K562 (cell line): ENCODE data around the gene SERHL2. TPM values are rescaled to one million over a fixed set of nuclear protein-coding genes. Genes with fewer than 3 reads are reported as not detected.

Source experiments
- CBX5 ChIP-seq: IDR thresholded peaks from 2 replicates; pipeline ENCODE4 v1.6.1; 2014; ENCODE audit warnings: low read depth, borderline replicate concordance
- EP400 ChIP-seq: fragments of 450-650 bp; IDR thresholded peaks from 2 replicates; pipeline ENCODE4 v1.6.1; 2017; ENCODE audit warnings: antibody characterized with exemption, mild to moderate bottlenecking, moderate library complexity
- ETV1 ChIP-seq: fragments of 450-650 bp; conservative IDR thresholded peaks from 2 replicates; pipeline ENCODE4 v1.6.1; 2016; ENCODE audit warnings: missing genetic modification characterization, control low read depth, low read depth, missing compliant biosample characterization
- HOXB6 ChIP-seq: fragments of 250-450 bp; sonication (Bioruptor Pico); IDR thresholded peaks from 2 replicates; pipeline ENCODE4 v1.5.1; 2022; ENCODE audit warnings: mild to moderate bottlenecking, borderline replicate concordance
- KAT7 ChIP-seq: sonication (generic); formaldehyde crosslinking; IDR thresholded peaks from 2 replicates; pipeline ENCODE4 v1.8.0; 2022; ENCODE audit warnings: missing genetic modification reagents, mild to moderate bottlenecking, borderline replicate concordance
- L3MBTL2 ChIP-seq: fragments of 450-650 bp; IDR thresholded peaks from 2 replicates; pipeline ENCODE4 v1.6.1; 2016; ENCODE audit warnings: mild to moderate bottlenecking, moderate library complexity
- MAFF ChIP-seq: IDR thresholded peaks from 2 replicates; pipeline ENCODE4 v1.6.1; 2012; ENCODE audit warnings: low read length, improper control_type of control experiment
- MNT ChIP-seq, 2 experiments: fragments of 450-650 bp; conservative IDR thresholded peaks; 2 replicates each; pipeline ENCODE4 v1.6.1; 2017; ENCODE audit warnings: mild to moderate bottlenecking in 2 of 2, moderate library complexity in 2 of 2
- PCBP1 ChIP-seq: fragments of 200-400 bp; formaldehyde crosslinking; IDR thresholded peaks from 2 replicates; pipeline ENCODE4 v1.6.1; 2018; ENCODE audit warnings: mild to moderate bottlenecking, low read depth, low read length; ENCODE audit not compliant: poor library complexity, severe bottlenecking
- RBM25 ChIP-seq: fragments of 200-400 bp; formaldehyde crosslinking; IDR thresholded peaks from 2 replicates; pipeline ENCODE4 v1.6.1; 2018; ENCODE audit warnings: low read length, low read depth, moderate library complexity; ENCODE audit not compliant: severe bottlenecking
- ZBTB17 ChIP-seq: fragments of 450-650 bp; formaldehyde crosslinking; IDR thresholded peaks from 2 replicates; pipeline ENCODE4 v1.4.0; 2020; ENCODE audit warnings: mild to moderate bottlenecking
- ZNF282 ChIP-seq: sonication (generic); formaldehyde crosslinking; IDR thresholded peaks from 2 replicates; pipeline ENCODE4 v1.8.1; 2023; ENCODE audit warnings: missing genetic modification reagents
- ZNF778 ChIP-seq: fragments of 450-650 bp; formaldehyde crosslinking; IDR thresholded peaks from 2 replicates; pipeline ENCODE4 v1.4.0; 2020; ENCODE audit warnings: mild to moderate bottlenecking, moderate library complexity
- polyA plus RNA-seq, 8 experiments: library from polyadenylated mRNA; depleted of rRNA in 4 of 8; stranded (reverse) in 5 of 8; unstranded in 3 of 8; fragments of >200 nt; fragmentation: Nextera tagmentation in 2 of 8; fragmentation: Illumina TruSeq in 1 of 8; extraction: Ambion mirVana in 2 of 8; extraction: Trizol in 1 of 8; gene quantifications; 2 replicates each; pipeline versions ENCODE4 v1.2.1 to v1.2.3, GENCODE V29; 2011 to 2014; ENCODE audit warnings: inconsistent platforms in 1 of 8, missing spikeins in 1 of 8
- total RNA-seq, 7 experiments: library from RNA; depleted of rRNA in 6 of 7; stranded (reverse); fragments of >200 nt in 6 of 7; fragmentation: Illumina TruSeq in 2 of 7; extraction: Trizol in 2 of 7; gene quantifications; 2 replicates each; pipeline versions ENCODE4 v1.2.1 to v1.2.3, GENCODE V29; 2011 to 2021; ENCODE audit warnings: low replicate concordance in 1 of 7
- TF ChIP-seq, protein P1 (sequence below), 2 experiments: IDR thresholded peaks; 2 replicates each; pipeline ENCODE4 v1.6.1; 2011; ENCODE audit warnings: borderline replicate concordance in 1 of 2, control low read depth in 1 of 2, low read depth in 1 of 2, low read length in 1 of 2, mild to moderate bottlenecking in 1 of 2, mixed read lengths in 1 of 2, moderate library complexity in 1 of 2; ENCODE audit not compliant: insufficient read depth in 1 of 2, insufficient read length in 1 of 2, poor library complexity in 1 of 2, severe bottlenecking in 1 of 2; ENCODE audit errors: extremely low read depth in 1 of 2
- TF ChIP-seq, protein P2 (sequence below): fragments of 450-650 bp; conservative IDR thresholded peaks from 2 replicates; pipeline ENCODE4 v1.6.1; 2016; ENCODE audit warnings: missing genetic modification characterization, low read depth, mild to moderate bottlenecking, control low read depth, missing compliant biosample characterization
- TF ChIP-seq, protein P3 (sequence below): IDR thresholded peaks from 2 replicates; pipeline ENCODE4 v1.6.1; 2011; ENCODE audit warnings: borderline replicate concordance, low read depth, mild to moderate bottlenecking, moderate library complexity, low read length; ENCODE audit not compliant: insufficient read depth, poor library complexity, severe bottlenecking
- TF ChIP-seq, protein P4 (sequence below), 3 experiments: IDR thresholded peaks in 2 of 3; conservative IDR thresholded peaks in 1 of 3; 2 replicates each; pipeline ENCODE4 v1.5.1; 2011 to 2012; ENCODE audit warnings: low read length in 3 of 3, mild to moderate bottlenecking in 3 of 3, control low read depth in 2 of 3, improper control_type of control experiment in 1 of 3, inconsistent platforms in 1 of 3, low read depth in 1 of 3, mixed read lengths in 1 of 3, moderate library complexity in 1 of 3; ENCODE audit not compliant: insufficient read depth in 2 of 3

Gene SERHL2
- total and polyA plus RNA-seq, 9 of the 15 experiments (the other 6 are each of a cell fraction or from before 2014, with no cell fraction given) = 19.9 to 62.6 (median 25.2) TPM

- TF ChIP-seq, protein P1, sequence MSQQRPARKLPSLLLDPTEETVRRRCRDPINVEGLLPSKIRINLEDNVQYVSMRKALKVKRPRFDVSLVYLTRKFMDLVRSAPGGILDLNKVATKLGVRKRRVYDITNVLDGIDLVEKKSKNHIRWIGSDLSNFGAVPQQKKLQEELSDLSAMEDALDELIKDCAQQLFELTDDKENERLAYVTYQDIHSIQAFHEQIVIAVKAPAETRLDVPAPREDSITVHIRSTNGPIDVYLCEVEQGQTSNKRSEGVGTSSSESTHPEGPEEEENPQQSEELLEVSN (IDR thresholded peaks at IDR 0.05; ENCODE audit: borderline replicate concordance in 1 of 2, extremely low read depth in 1 of 2, insufficient read depth in 1 of 2, insufficient read length in 1 of 2, low read depth in 1 of 2, low read length in 1 of 2, poor library complexity in 1 of 2, severe bottlenecking in 1 of 2) = peak in 1 of 2 experiments; percentile 51
- TF ChIP-seq, protein P2, sequence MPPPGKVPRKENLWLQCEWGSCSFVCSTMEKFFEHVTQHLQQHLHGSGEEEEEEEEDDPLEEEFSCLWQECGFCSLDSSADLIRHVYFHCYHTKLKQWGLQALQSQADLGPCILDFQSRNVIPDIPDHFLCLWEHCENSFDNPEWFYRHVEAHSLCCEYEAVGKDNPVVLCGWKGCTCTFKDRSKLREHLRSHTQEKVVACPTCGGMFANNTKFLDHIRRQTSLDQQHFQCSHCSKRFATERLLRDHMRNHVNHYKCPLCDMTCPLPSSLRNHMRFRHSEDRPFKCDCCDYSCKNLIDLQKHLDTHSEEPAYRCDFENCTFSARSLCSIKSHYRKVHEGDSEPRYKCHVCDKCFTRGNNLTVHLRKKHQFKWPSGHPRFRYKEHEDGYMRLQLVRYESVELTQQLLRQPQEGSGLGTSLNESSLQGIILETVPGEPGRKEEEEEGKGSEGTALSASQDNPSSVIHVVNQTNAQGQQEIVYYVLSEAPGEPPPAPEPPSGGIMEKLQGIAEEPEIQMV = peak; percentile 100
- TF ChIP-seq RBM25 (peak; percentile 37), MNT (conservative IDR thresholded peaks at IDR 0.05) (peak; percentile 3 to 15; a peak in 2 of 4 replicates), L3MBTL2 (peak; percentile 50; the same call in 1 of the 2 replicates), EP400 (peak; percentile 79; the same call in 1 of the 2 replicates), ZNF778 (no peak), MAFF (peak; percentile 36; the same call in 1 of the 2 replicates), KAT7 (CRISPR knock-in tag) (0 out of 2 replicates have a peak, but pooled peaks have one; percentile 69), PCBP1 (peak; percentile 53), CBX5 (no peak), ZNF282 (CRISPR knock-in tag) (no peak), HOXB6 (CRISPR knock-in tag) (no peak), ETV1 (tag) (peak; percentile 77), ZBTB17 (CRISPR knock-in tag) (peak; percentile 50; the same call in 1 of the 2 replicates)
- TF ChIP-seq, protein P3, sequence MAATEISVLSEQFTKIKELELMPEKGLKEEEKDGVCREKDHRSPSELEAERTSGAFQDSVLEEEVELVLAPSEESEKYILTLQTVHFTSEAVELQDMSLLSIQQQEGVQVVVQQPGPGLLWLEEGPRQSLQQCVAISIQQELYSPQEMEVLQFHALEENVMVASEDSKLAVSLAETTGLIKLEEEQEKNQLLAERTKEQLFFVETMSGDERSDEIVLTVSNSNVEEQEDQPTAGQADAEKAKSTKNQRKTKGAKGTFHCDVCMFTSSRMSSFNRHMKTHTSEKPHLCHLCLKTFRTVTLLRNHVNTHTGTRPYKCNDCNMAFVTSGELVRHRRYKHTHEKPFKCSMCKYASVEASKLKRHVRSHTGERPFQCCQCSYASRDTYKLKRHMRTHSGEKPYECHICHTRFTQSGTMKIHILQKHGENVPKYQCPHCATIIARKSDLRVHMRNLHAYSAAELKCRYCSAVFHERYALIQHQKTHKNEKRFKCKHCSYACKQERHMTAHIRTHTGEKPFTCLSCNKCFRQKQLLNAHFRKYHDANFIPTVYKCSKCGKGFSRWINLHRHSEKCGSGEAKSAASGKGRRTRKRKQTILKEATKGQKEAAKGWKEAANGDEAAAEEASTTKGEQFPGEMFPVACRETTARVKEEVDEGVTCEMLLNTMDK = peak; percentile 81
- TF ChIP-seq, protein P4, sequence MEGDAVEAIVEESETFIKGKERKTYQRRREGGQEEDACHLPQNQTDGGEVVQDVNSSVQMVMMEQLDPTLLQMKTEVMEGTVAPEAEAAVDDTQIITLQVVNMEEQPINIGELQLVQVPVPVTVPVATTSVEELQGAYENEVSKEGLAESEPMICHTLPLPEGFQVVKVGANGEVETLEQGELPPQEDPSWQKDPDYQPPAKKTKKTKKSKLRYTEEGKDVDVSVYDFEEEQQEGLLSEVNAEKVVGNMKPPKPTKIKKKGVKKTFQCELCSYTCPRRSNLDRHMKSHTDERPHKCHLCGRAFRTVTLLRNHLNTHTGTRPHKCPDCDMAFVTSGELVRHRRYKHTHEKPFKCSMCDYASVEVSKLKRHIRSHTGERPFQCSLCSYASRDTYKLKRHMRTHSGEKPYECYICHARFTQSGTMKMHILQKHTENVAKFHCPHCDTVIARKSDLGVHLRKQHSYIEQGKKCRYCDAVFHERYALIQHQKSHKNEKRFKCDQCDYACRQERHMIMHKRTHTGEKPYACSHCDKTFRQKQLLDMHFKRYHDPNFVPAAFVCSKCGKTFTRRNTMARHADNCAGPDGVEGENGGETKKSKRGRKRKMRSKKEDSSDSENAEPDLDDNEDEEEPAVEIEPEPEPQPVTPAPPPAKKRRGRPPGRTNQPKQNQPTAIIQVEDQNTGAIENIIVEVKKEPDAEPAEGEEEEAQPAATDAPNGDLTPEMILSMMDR (IDR thresholded peaks at IDR 0.05 in 2 of 3, conservative IDR thresholded peaks at IDR 0.05 in 1 of 3; ENCODE audit: insufficient read depth in 2 of 3, low read depth in 1 of 3, low read length in 3 of 3) = peak in 2 of 3 experiments; percentile 21 to 38; a peak in 3 of 6 replicates
Measured at GRCh38 chr22:42614312-42615091, 60.7 kb downstream of the SERHL2 start, which contains the start of gene POLDIP3 (continued).
